ENCODE data around the gene MBD1. TPM values are rescaled to one million over a fixed set of nuclear protein-coding genes. Genes with fewer than 3 reads are reported as not detected.
"Not testable (repeated sequence)": the region's sequence is repeated elsewhere in the genome, so short reads cannot be mapped to it uniquely, and the experiment has no call there.

The MBD1 gene
- polyA plus RNA-seq, 1 donor from 2014 or later = 42.6 TPM

DNA sequence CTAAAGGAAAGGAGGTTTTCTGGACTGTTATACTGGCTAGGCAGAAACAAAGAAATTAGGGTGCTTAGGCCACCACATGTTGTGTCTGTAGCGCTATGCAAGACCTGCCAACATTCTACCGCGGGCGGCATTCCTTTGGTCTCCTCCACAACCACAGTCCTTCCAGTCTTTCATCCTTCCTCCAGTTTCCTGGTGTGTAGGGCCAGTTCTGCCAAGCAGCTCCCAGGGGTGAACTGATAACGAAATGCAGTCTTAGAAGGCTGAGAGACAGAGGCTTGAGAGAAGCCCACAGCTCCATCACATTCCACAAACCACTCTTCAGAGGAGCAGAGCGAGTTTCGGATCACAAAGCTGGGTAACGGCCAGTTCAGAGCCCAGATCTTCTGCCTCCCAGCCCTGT lies 25.6 kb upstream of the MBD1 start:
- Mint-ChIP-seq H3K36me3 (no peaks in the 10 kb centered on the region), H3K4me3 (peak overlapping the region; percentile 41 to 97 (median 95)), H3K4me1 (peaks cover 20 to 32% (median 26%) of the 10 kb centered on the region in 3 donors), H3K9me3 (peaks cover 3 to 5% (median 4%) of the 10 kb centered on the region in 3 donors), H3K27ac (peak overlapping the region in 1 of 3 donors; percentile 94), H3K27me3 (peaks cover 6% of the 10 kb centered on the region)

DNA sequence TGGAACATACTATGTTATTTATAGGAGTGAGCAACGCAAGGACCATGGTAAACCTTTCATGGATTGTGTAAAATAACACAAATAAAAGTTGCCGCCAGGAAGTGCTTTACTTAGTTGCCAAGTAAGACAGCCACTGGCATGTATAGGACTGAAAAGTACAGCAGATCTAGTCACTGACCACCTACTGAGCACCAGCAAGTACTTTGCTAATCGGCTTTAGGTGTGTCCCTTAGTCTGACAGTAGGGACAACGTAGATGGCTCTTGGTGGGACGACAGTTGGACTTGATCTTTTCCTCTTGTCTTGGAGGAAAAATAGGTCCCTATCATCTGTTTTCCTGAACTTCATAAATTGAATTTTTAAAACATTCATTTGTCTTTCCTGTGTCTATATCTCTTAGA lies 19.8 kb upstream of the MBD1 start:
- Mint-ChIP-seq H3K27ac (no peak overlapping the region), H3K4me1 (peaks cover 8 to 18% (median 10%) of the 10 kb centered on the region in 3 donors), H3K27me3 (peaks cover 9% of the 10 kb centered on the region), H3K9me3 (peaks cover 3 to 5% (median 4%) of the 10 kb centered on the region in 3 donors), H3K36me3 (no peaks in the 10 kb centered on the region), H3K4me3 (no peak overlapping the region)

GRCh38 chr18:50299626-50300388 lies 18.5 kb upstream of the MBD1 start:
- Mint-ChIP-seq H3K27me3 (peaks cover 6% of the 10 kb centered on the region), H3K9me3 (no peaks in the 10 kb centered on the region), H3K27ac (peak overlapping the region in 2 of 3 donors; percentile 61 to 84), H3K36me3 (no peaks in the 10 kb centered on the region), H3K4me3 (peak overlapping the region in 3 of 4 donors; percentile 60 to 68 (median 65)), H3K4me1 (peaks cover 8 to 18% (median 10%) of the 10 kb centered on the region in 3 donors)

- Mint-ChIP-seq H3K27ac (peak overlapping the region in 2 of 3 donors; percentile 83 to 93), H3K9me3 (no peaks in the 10 kb centered on the region), H3K36me3 (no peaks in the 10 kb centered on the region), H3K4me1 (peaks cover 8 to 18% (median 10%) of the 10 kb centered on the region in 3 donors), H3K27me3 (peaks cover 6% of the 10 kb centered on the region), H3K4me3 (peak overlapping the region; percentile 17 to 94 (median 77))
Observed at GRCh38 chr18:50298443-50299284, 17.3 kb upstream of the MBD1 start.

DNA sequence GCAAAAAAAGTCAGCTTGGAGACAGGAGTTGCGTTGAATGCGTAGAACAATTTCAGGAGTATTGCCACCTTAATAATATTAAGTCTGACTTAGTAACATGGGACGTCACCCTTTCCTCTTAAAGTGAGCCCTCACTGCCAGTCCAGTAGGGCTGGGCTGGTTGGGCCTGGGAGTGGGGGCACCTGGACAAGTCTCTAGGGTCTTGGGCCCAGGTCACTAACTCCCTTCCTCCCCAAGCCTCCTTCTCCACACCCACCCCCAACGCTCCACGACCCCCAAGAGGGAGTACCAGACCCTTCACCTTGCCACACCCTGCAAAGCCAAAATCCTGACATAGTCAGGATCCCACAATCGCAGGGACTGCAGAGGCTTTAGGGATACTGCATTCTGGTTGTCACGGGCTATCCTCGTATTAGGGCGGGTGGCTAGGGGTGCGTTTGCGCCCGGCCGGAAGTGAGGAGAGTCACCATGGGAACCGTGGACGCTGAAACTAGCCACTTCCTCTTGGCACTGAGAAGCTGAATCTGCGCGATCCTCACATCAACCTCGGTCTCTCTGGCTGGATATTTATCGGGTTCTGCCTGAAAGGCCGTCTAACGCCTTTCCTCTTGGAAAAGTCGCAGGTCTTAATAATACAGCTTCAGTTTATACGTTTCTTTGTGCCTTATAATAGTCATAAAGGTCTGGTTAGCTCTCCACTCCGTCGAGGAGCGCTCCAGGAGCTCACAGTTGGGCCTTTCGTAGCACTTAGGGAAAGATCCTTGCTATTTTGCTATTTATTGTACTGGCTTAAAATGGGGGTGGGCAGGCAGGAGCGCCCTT lies 16.5 kb upstream of the MBD1 start:
- Mint-ChIP-seq H3K36me3 (no peaks in the 10 kb centered on the region), H3K4me1 (peaks cover 8 to 18% (median 10%) of the 10 kb centered on the region in 3 donors), H3K9me3 (no peaks in the 10 kb centered on the region), H3K27me3 (peaks cover 6% of the 10 kb centered on the region), H3K4me3 (peak overlapping the region; percentile 75 to 94 (median 84)), H3K27ac (peak overlapping the region; percentile 21 to 93 (median 83))

DNA sequence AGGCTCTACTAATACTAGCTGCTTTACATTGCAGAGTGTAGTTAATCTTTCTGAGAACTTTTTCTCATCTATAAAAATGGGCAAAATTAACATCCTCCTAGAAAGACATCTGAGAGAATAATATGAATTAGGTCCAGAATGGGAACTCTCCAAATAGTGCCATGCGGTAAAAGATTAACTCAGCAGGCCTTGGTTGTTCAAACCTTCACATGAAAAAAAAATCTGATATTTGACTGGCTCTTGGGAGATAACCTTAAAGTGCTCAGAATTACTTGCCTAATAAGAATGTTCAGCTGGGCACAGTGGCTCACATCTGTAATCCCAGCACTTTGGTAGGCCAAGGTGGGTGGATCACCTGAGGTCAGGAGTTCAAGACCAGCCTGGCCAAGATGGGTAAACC lies 11.7 kb upstream of the MBD1 start:
- H3K36me3 Mint-ChIP-seq = no peaks in the 10 kb centered on the region
- H3K4me3 Mint-ChIP-seq = peak overlapping the region in 1 of 4 donors; percentile 39
- H3K27me3 Mint-ChIP-seq = no peaks in the 10 kb centered on the region
- H3K27ac Mint-ChIP-seq = no peak overlapping the region
- H3K9me3 Mint-ChIP-seq = no peaks in the 10 kb centered on the region
- peaks cover 6 to 16% (median 7%) of the 10 kb centered on the region in 3 donors for H3K4me1 Mint-ChIP-seq

- Mint-ChIP-seq H3K36me3 (peaks cover 5% of the 10 kb centered on the region), H3K27me3 (no peaks in the 10 kb centered on the region), H3K4me1 (peaks cover 8 to 16% (median 16%) of the 10 kb centered on the region in 3 donors), H3K9me3 (no peaks in the 10 kb centered on the region), H3K4me3 (peak overlapping the region in 1 of 4 donors; percentile 77), H3K27ac (peak overlapping the region; percentile 2 to 67 (median 47))
Observed at GRCh38 chr18:50289108-50289443, 7.8 kb upstream of the MBD1 start.

GRCh38 chr18:50288348-50289107 lies 7.2 kb upstream of the MBD1 start:
- H3K9me3 Mint-ChIP-seq, H3K36me3 Mint-ChIP-seq, H3K27me3 Mint-ChIP-seq: not testable (repeated sequence)
- H3K4me3 Mint-ChIP-seq = peak overlapping the region; percentile 92 to 99 (median 98)
- peak overlapping the region; percentile 88 to 99 (median 94) for H3K27ac Mint-ChIP-seq
- peaks cover 8 to 18% (median 16%) of the 10 kb centered on the region in 3 donors for H3K4me1 Mint-ChIP-seq

DNA sequence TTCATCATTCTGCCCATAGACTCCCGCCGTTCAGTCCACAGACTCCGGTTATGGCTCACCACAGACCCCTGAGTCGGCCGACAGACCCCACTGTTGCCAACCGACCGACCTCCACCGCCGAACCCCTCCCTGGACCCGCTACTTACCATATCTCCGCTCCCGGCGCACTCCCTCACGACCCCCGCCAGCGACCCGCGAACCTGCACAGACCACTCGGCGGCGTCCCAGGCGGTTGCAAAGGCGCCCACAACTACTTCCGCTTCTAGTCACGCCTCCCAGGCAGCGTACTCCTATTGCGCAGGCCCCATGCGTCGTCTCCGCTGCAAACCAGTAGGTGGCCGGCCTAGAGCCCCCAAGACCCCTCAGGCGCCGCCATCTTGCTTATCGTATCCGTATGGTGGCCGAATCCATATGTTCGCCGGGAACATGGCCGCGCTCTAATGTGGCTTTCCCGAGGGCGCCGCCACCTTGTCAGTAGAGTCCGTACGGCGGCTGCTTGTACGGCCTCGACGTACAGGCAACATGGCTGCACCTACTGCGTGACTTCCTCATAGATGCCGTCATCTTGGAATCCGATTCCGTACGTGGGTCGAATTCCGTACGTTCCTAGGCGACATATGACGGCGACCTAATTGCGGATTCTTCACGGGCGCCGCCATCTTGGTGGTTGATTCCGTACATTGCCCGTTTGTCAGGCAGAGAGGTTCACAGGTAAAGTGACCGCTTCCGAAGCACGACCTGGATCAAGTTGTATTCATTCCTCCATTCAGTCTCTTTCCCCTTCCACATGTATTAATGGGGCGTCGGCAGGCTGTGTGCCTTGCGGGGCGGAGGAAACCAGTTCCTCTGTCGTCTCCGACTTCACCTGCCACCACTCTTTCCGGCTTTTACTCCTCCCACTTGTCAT lies 6.4 kb upstream of the MBD1 start, which contains the start of gene CXXC1:
TSS of gene CXXC1 (minus strand) at position 252 of the 907 bp plus-strand sequence. CDS start at position 149, 103 bp downstream.
- Mint-ChIP-seq H3K36me3 (peaks cover 16% of the 10 kb centered on the region), H3K4me1 (peaks cover 8 to 21% (median 18%) of the 10 kb centered on the region in 3 donors), H3K27me3 (no peaks in the 10 kb centered on the region), H3K27ac (peak within 1 kb of the TSS; percentile 88 to 99 (median 94)), H3K4me3 (peak within 1 kb of the TSS; percentile 92 to 99 (median 98)), H3K9me3 (no peaks in the 10 kb centered on the region)

- no peaks in the 10 kb centered on the region for H3K9me3 Mint-ChIP-seq
- peak overlapping the region; percentile 88 to 99 (median 94) for H3K27ac Mint-ChIP-seq
- H3K27me3 Mint-ChIP-seq = no peaks in the 10 kb centered on the region
- H3K4me1 Mint-ChIP-seq = peaks cover 8 to 21% (median 18%) of the 10 kb centered on the region in 3 donors
- H3K36me3 Mint-ChIP-seq = peaks cover 16% of the 10 kb centered on the region
- peak overlapping the region; percentile 92 to 99 (median 98) for H3K4me3 Mint-ChIP-seq
Observed at GRCh38 chr18:50287028-50287440, 5.7 kb upstream of the MBD1 start.

- H3K36me3 Mint-ChIP-seq = peaks cover 16% of the 10 kb centered on the region
Observed at GRCh38 chr18:50286391-50287027, 5.2 kb upstream of the MBD1 start.

GRCh38 chr18:50285631-50286321 lies 4.5 kb upstream of the MBD1 start:
- peaks cover 16% of the 10 kb centered on the region for H3K36me3 Mint-ChIP-seq
- H3K27me3 Mint-ChIP-seq = no peaks in the 10 kb centered on the region
- H3K4me1 Mint-ChIP-seq = peaks cover 14 to 26% (median 20%) of the 10 kb centered on the region in 3 donors
- peak overlapping the region; percentile 92 to 99 (median 98) for H3K4me3 Mint-ChIP-seq
- H3K27ac Mint-ChIP-seq = peak overlapping the region in 1 of 3 donors; percentile 67
- no peaks in the 10 kb centered on the region for H3K9me3 Mint-ChIP-seq

More at GRCh38 chr18:50286391-50287027, 5.2 kb upstream of the MBD1 start:
- peak overlapping the region; percentile 92 to 99 (median 98) for H3K4me3 Mint-ChIP-seq
- peak overlapping the region; percentile 88 to 99 (median 94) for H3K27ac Mint-ChIP-seq
- H3K4me1 Mint-ChIP-seq = peaks cover 10 to 21% (median 18%) of the 10 kb centered on the region in 3 donors
- no peaks in the 10 kb centered on the region for H3K9me3 Mint-ChIP-seq
- no peaks in the 10 kb centered on the region for H3K27me3 Mint-ChIP-seq
